AG09309 (cell line): ENCODE data around the gene USP9X.
"Not testable (repeated sequence)": the region's sequence is repeated elsewhere in the genome, so short reads cannot be mapped to it uniquely, and the experiment has no call there.

Experiments used
- DNase-seq: peaks from one replicate; pipeline ENCODE4 v3.0.0-alpha.2; 2010; ENCODE audit warnings: low read depth
- H3K4me3 ChIP-seq: 2 replicates; pipeline ENCODE4 v1.5.1; 2011; ENCODE audit warnings: mild to moderate bottlenecking, low read depth, low read length, moderate library complexity; ENCODE audit not compliant: control insufficient read depth
- TF ChIP-seq, protein P1 (sequence below): IDR thresholded peaks from 2 replicates; pipeline ENCODE4 v1.5.1; 2011; ENCODE audit warnings: mild to moderate bottlenecking, low read depth, low read length, inconsistent platforms; ENCODE audit not compliant: insufficient read depth, control insufficient read depth; ENCODE audit errors: missing control alignments

Gene USP9X

DNA sequence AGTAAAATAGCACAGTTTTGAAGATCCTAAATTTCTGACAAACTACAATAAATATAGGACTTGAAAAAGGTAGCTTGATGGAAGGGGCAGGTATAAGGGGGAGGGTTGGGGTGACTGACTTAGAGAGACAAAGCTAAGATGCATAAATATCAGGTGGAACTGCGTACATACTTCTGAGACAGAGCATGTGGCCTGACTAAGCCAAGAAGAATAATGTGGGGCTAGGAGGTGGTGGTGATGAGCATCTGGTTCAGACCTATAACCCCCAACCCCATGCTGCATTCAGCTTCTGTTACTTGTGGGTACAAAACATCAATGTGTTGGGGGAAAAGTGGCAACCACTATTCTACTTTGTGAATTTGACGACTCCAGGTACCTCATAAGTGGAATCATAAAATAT is 19.8 kb downstream of the USP9X start:
- TF ChIP-seq, protein P1, sequence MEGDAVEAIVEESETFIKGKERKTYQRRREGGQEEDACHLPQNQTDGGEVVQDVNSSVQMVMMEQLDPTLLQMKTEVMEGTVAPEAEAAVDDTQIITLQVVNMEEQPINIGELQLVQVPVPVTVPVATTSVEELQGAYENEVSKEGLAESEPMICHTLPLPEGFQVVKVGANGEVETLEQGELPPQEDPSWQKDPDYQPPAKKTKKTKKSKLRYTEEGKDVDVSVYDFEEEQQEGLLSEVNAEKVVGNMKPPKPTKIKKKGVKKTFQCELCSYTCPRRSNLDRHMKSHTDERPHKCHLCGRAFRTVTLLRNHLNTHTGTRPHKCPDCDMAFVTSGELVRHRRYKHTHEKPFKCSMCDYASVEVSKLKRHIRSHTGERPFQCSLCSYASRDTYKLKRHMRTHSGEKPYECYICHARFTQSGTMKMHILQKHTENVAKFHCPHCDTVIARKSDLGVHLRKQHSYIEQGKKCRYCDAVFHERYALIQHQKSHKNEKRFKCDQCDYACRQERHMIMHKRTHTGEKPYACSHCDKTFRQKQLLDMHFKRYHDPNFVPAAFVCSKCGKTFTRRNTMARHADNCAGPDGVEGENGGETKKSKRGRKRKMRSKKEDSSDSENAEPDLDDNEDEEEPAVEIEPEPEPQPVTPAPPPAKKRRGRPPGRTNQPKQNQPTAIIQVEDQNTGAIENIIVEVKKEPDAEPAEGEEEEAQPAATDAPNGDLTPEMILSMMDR: no peak
- H3K4me3 ChIP-seq: no peak overlapping the region

DNA sequence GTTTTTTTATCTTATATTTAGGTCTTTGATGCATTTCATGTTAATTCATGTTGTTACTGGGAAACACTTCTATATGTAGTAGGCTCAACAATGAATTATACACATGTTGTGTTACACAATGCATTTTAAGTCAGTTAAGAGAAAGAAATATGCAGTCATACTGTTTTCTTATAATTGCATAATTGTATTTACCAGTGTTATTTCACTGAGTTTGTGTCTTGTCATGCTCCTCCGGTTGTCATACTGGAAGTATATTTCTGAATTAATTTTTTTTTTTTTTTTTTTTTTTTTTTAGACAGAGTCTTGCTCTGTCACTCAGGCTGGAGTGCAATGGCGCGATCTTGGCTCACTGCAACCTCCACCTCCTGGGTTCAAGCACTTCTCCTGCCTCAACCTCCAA is 21.0 kb downstream of the USP9X start:
- H3K4me3 ChIP-seq, DNase-seq: not testable (repeated sequence)

More for the DNA sequence above, 19.8 kb downstream of the USP9X start:
- no peak for DNase-seq

DNA sequence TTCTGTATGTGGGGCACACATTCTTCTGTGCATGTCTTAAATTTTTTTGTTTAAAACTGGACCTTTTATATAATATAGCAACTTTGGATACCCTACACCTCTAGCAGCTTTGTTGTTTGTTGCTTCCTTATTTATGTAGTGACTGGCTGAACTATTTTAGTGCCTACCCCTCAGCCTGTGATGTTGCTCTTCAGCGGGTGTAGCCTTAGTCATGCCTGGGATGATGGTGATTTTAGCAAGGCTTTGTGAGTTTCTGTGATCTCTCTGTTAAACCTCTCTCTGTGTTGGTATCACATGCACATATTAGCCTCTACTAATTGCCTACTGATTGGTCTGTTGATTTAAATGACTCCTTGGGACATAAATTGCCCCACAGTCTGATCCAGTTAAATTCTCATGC is 22.8 kb downstream of the USP9X start:
- TF ChIP-seq, protein P1: no peak
- no peak for DNase-seq
- H3K4me3 ChIP-seq: no peak overlapping the region

DNA sequence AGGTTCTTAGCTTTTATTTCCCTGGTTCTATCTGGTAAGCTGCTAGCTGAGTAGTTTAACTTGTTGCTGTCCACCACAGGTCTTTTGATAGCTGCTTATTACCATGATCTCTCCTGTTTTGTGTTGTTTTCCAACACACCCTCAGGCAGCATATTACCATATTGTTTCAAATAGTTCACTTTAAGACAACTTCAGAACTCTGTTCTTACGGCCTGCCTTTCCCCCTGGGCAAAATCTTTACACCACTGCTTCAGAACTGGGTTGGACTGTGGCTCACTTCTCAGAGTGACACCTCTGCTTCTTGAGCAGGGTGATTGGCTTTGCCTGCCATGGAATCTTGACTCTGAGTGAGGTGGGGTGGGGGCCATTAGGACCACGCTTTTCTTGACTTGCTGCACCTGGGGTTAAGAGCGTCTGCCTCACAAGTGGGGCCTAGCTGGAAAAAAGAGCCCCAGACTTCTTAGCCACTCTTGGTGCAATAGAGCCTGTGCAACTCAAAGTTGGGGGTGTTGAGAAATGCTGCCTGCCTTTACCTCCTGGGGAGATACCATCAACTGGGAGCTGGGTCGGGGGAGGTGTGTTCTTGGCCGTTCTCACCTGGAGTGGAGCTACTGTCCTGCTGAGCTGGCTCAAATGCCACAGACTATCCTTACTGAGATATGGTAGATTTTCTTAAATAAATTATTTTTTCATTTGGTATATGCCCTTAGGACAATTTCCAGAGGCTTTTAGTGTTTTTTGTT is 23.4 kb downstream of the USP9X start:
- DNase-seq: no peak
- TF ChIP-seq, protein P1: no peak
- no peak overlapping the region for H3K4me3 ChIP-seq

DNA sequence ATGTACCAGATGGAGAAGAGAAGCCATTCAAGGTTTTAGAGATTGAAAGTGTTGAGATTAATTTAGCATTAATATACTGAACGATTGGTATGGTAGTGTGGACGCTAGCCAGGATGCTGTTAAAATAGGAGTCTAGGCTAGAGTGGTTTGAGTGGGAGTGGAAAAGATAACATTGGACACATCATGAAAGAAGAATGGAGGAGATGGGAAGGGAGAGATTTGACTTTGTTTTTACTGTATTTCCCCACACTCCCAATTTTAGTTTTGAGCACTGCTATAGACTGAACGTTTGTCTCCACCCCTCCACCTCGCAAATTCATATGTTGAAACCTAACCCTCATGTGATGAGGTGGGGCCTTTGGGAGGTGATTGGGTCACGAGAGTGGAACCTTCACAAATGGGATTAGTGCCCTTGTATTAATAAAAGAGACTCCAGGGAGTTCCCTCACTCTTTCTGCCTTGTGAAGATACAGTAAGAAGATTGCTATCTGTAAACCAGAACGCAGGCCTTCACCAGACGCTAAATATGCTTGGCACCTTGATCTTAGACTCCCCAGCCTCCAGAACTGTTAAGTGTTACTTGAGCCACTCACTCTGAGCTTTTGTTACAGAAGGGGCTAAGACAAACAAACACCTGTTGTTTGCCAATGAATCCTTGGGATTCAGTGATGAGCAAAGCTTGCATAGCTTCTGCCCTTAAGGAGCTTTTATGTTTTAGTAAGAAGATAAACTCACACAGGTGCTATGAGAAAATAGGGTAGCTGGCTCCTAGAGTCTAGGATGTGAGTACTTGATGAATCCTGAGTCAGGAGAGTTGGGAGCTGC is 25.8 kb downstream of the USP9X start:
- no peak for DNase-seq
- H3K4me3 ChIP-seq: no peak overlapping the region
- TF ChIP-seq, protein P1: no peak

DNA sequence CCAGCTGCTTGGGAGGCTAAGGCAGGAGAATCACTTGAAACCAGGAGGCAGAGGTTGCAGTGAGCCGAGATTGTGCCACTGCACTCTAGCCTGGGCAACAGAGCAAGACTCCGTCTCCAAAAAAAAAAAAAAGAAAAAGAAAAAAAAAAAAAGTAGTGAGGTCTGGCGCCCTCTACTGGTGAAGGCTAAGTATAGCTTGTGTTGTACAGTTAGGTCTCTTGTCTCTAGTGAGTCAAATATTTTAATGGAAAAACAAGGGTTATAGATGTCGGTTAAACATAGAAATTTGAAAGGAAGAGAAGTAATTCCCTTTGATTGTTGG is 29.8 kb downstream of the USP9X start:
- DNase-seq, H3K4me3 ChIP-seq: not testable (repeated sequence)
- TF ChIP-seq, protein P1: peak; percentile 65

DNA sequence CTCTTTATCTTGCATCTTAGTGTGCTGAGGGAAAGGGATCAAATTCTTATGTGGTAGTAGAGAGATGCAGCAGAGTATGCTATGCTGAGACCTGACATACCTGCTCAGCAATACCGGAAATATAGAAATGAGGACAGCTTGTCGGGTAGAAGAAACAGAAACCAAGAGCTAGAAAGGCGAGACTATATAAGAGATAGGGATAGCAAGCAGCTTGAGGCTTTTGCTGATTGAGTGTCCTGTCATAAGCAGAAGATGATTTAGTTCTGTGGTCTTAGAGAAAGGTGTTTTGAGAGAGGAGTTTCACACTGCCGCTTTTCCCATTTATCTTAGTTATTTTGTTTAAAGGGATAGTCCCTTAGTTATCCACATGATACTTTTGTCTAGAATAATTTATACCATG is 31.7 kb downstream of the USP9X start:
- H3K4me3 ChIP-seq: no peak overlapping the region
- TF ChIP-seq, protein P1: no peak
- no peak for DNase-seq
